Sigmoid colon (tissue), 7 donors: Measurements from ENCODE around the gene GLS. TPM values are rescaled to one million over a fixed set of nuclear protein-coding genes. Genes with fewer than 3 reads are reported as not detected.

ENCODE experiments used
- DNase-seq: peaks from one replicate; pipeline ENCODE4 v3.0.0-alpha.2; 2019
- H3K27ac ChIP-seq, 4 donors: fragments of 200-600 bp; sonication (generic); one replicate each; pipeline ENCODE4 v1.5.1; 2016 to 2019; ENCODE audit warnings: mild to moderate bottlenecking in 1 of 4
- H3K27me3 ChIP-seq, 3 donors: fragments of 200-600 bp; sonication (generic); one replicate each; pipeline ENCODE4 v1.5.1; 2019; ENCODE audit warnings: mild to moderate bottlenecking in 1 of 3
- H3K36me3 ChIP-seq, 4 donors: fragments of 200-600 bp; sonication (generic); one replicate each; pipeline ENCODE4 v1.5.1; 2016 to 2019
- H3K4me1 ChIP-seq, 4 donors: fragments of 200-600 bp; sonication (generic); one replicate each; pipeline ENCODE4 v1.5.1; 2017 to 2019
- H3K4me3 ChIP-seq, 4 donors: fragments of 200-600 bp; sonication (generic); one replicate each; pipeline ENCODE4 v1.5.1; 2017 to 2019; ENCODE audit warnings: mild to moderate bottlenecking in 2 of 4, moderate library complexity in 1 of 4
- H3K9me3 ChIP-seq, 4 donors: fragments of 200-600 bp in 3 of 4; sonication (generic) in 3 of 4; one replicate each; pipeline versions ENCODE4 v1.5.1 to v1.6.1; 2013 to 2019
- CTCF ChIP-seq, 4 experiments: fragments of 450-650 bp in 3 of 4; fragments of 200-600 bp in 1 of 4; IDR thresholded peaks; one replicate each; pipeline ENCODE4 v1.5.1; 2016 to 2019; ENCODE audit warnings: antibody characterized with exemption in 4 of 4, mild to moderate bottlenecking in 3 of 4, moderate library complexity in 2 of 4
- EP300 ChIP-seq, 4 donors: sonication (generic); formaldehyde crosslinking; IDR thresholded peaks; one replicate each; pipeline ENCODE4 v1.6.1; 2017; ENCODE audit warnings: antibody characterized with exemption in 4 of 4
- POLR2A ChIP-seq, 2 donors: fragments of 450-650 bp; IDR thresholded peaks; one replicate each; pipeline ENCODE4 v1.6.1; 2016; ENCODE audit warnings: antibody characterized with exemption in 2 of 2, mild to moderate bottlenecking in 2 of 2, moderate library complexity in 2 of 2
- POLR2AphosphoS5 ChIP-seq, 4 donors: sonication (generic); formaldehyde crosslinking; IDR thresholded peaks; one replicate each; pipeline ENCODE4 v1.6.1; 2017; ENCODE audit warnings: antibody characterized with exemption in 4 of 4
- WGBS, 2 donors: extraction: QIAGEN DNeasy Blood & Tissue Kit; methylation state at CpG; one replicate each; pipeline ENCODE4 v1.1.7; 2013; 5-methylcytosine and 5-hydroxymethylcytosine counted together
- intact Hi-C: fragments of 100-400 bp; cut with DNase I; formaldehyde crosslinking; loops from one replicate; pipeline ENCODE4 v1.15.1; 2023
- polyA plus RNA-seq, 3 donors: library from polyadenylated mRNA; stranded (reverse); fragments of 200-250 nt; gene quantifications; one replicate each; pipeline ENCODE4 v1.2.3, GENCODE V29; 2013
- total RNA-seq, 4 donors: library from RNA; depleted of rRNA; stranded (reverse); fragments of >200 nt; gene quantifications; one replicate each; pipeline ENCODE4 v1.1.0, GENCODE V29; 2016
- donor health status: healthy with polysubstance abuse.
- donor health status: Bipolar disorder and iron deficiency.
- donor health status: healthy.

GLS gene
- total and polyA plus RNA-seq, 7 donors, result 15.0 to 139 (median 87.1) TPM

GRCh38 chr2:190912726-190913125 is 32.1 kb downstream of the GLS start:
- DNase-seq, result no peak
- Histone ChIP-seq H3K27me3 (no peaks in the 10 kb centered on the region), H3K4me3 (no peak overlapping the region), H3K36me3 (peaks cover 0 to 23% (median 4%) of the 10 kb centered on the region in 4 donors), H3K9me3 (no peaks in the 10 kb centered on the region), H3K27ac (no peak overlapping the region), H3K4me1 (peaks cover 0 to 9% (median 5%) of the 10 kb centered on the region in 4 donors)
- 87 to 94% methylated on average over 5 of the region's 5 CpGs for WGBS, 2 donors
- intact Hi-C loops, result no loop called here
- TF ChIP-seq POLR2AphosphoS5 (IDR thresholded peaks at IDR 0.05) (no peak), POLR2A (IDR thresholded peaks at IDR 0.05) (no peak), EP300 (IDR thresholded peaks at IDR 0.05) (no peak), CTCF (IDR thresholded peaks at IDR 0.05) (no peak)

- intact Hi-C loops, result no loop called here
- peaks cover 0 to 9% (median 5%) of the 10 kb centered on the region in 4 donors for H3K4me1 ChIP-seq
- no peak for DNase-seq
- TF ChIP-seq POLR2AphosphoS5 (IDR thresholded peaks at IDR 0.05) (no peak), POLR2A (IDR thresholded peaks at IDR 0.05) (no peak), EP300 (IDR thresholded peaks at IDR 0.05) (no peak), CTCF (IDR thresholded peaks at IDR 0.05) (no peak)
- no peaks in the 10 kb centered on the region for H3K27me3 ChIP-seq
- H3K9me3 ChIP-seq, result no peaks in the 10 kb centered on the region
- no peak overlapping the region for H3K4me3 ChIP-seq
- H3K27ac ChIP-seq, result no peak overlapping the region
- peaks cover 0 to 21% (median 2%) of the 10 kb centered on the region in 4 donors for H3K36me3 ChIP-seq
These were observed 33.1 kb downstream of the GLS start for GRCh38 chr2:190913725-190914124.

DNA sequence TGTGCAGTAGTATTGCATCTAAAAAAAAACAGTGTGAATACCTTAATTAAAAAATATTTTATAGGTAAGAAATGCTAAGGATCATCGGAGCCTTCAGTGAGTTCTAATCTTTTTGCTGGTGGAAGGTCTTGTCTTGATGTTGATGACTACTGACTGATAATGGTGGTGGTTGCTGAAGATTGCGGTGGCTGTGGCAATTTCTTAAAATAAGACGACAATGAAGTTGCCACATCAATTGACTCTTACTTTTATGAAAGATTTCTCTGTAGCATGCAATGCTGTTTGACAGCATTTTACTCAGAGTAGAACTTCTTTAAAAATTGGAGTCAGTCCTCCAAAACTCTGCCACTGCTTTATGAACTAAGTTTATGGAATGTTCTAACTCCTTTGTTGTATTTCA is 36.2 kb downstream of the GLS start:
- Histone ChIP-seq H3K27ac (no peak overlapping the region), H3K27me3 (no peaks in the 10 kb centered on the region), H3K36me3 (peaks cover 0 to 33% (median 2%) of the 10 kb centered on the region in 4 donors), H3K4me3 (no peak overlapping the region), H3K9me3 (no peaks in the 10 kb centered on the region), H3K4me1 (no peaks in the 10 kb centered on the region)
- 73 to 81% methylated on average over 3 of the region's 3 CpGs for WGBS, 2 donors
- intact Hi-C loops, result no loop called here
- DNase-seq, result no peak
- TF ChIP-seq POLR2AphosphoS5 (IDR thresholded peaks at IDR 0.05), result no peak
- TF ChIP-seq POLR2A (IDR thresholded peaks at IDR 0.05), result no peak
- no peak for TF ChIP-seq EP300 (IDR thresholded peaks at IDR 0.05)
- TF ChIP-seq CTCF (IDR thresholded peaks at IDR 0.05), result no peak

DNA sequence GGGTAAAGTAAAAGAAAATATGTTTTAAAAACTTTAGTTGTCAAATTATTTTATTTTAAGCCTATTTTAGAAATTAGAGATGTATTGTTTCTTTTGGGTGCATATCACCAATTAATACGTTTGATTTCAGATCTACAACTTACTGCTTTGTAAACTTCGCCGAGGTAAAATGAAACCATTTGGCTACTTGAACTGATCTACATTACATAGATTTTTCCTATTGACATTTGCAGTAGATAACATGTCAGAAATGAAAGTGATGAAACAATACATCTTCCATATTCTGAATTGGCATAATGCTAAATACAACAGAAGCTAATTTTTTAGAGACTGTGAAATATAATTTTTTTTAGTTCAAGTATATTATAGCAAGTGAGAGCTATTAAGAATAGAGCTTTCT is 39.5 kb downstream of the GLS start:
- TF ChIP-seq EP300 (IDR thresholded peaks at IDR 0.05) (no peak), POLR2AphosphoS5 (IDR thresholded peaks at IDR 0.05) (no peak), CTCF (IDR thresholded peaks at IDR 0.05) (no peak), POLR2A (IDR thresholded peaks at IDR 0.05) (no peak)
- intact Hi-C loops, result no loop called here
- Histone ChIP-seq H3K4me3 (no peak overlapping the region), H3K4me1 (no peaks in the 10 kb centered on the region), H3K36me3 (peaks cover 0 to 56% (median 2%) of the 10 kb centered on the region in 4 donors), H3K9me3 (no peaks in the 10 kb centered on the region), H3K27me3 (no peaks in the 10 kb centered on the region), H3K27ac (no peak overlapping the region)
- DNase-seq, result no peak
- 89 to 91% methylated on average over 3 of the region's 3 CpGs for WGBS, 2 donors

- peaks cover 0 to 61% (median under 1%) of the 10 kb centered on the region in 4 donors for H3K36me3 ChIP-seq
- DNase-seq, result no peak
- H3K4me1 ChIP-seq, result no peaks in the 10 kb centered on the region
- H3K4me3 ChIP-seq, result no peak overlapping the region
- H3K27me3 ChIP-seq, result no peaks in the 10 kb centered on the region
- 88% methylated on average over 1 of the region's 1 CpG for WGBS, 2 donors
- intact Hi-C loops, result no loop called here
- TF ChIP-seq CTCF (IDR thresholded peaks at IDR 0.05), result no peak
- TF ChIP-seq POLR2AphosphoS5 (IDR thresholded peaks at IDR 0.05), result no peak
- no peak for TF ChIP-seq EP300 (IDR thresholded peaks at IDR 0.05)
- TF ChIP-seq POLR2A (IDR thresholded peaks at IDR 0.05), result no peak
- no peaks in the 10 kb centered on the region for H3K9me3 ChIP-seq
- no peak overlapping the region for H3K27ac ChIP-seq
These were observed 41.8 kb downstream of the GLS start for GRCh38 chr2:190922376-190922775.
